ENCODE measurements around the gene MYH4.

Gene MYH4

GRCh38 chr17:10469459-10469858 lies at the start of gene MYH4:
Gene MYH4 (minus strand): TSS chr17:10469559. CDS start chr17:10466745, 2,814 bp downstream.
- TF ChIP-seq CTCF (IDR thresholded peaks at IDR 0.05) = no peak

- TF ChIP-seq CTCF (IDR thresholded peaks at IDR 0.05) = no peak
These were observed 49.1 kb upstream of the MYH4 start, which contains the start of gene MYH1 for GRCh38 chr17:10518271-10519037. Gene MYH1 (minus strand): TSS chr17:10518542. CDS start chr17:10516642, 1,900 bp downstream.

GRCh38 chr17:10516638-10517037 lies 47.3 kb upstream of the MYH4 start:
- no peak for TF ChIP-seq CTCF (IDR thresholded peaks at IDR 0.05)

GRCh38 chr17:10516065-10516464 lies 46.7 kb upstream of the MYH4 start:
- TF ChIP-seq CTCF (IDR thresholded peaks at IDR 0.05) = no peak

GRCh38 chr17:10513299-10514067 lies 44.1 kb upstream of the MYH4 start:
- no peak for TF ChIP-seq CTCF (IDR thresholded peaks at IDR 0.05)

- no peak for TF ChIP-seq CTCF (IDR thresholded peaks at IDR 0.05)
These were observed 43.5 kb upstream of the MYH4 start for GRCh38 chr17:10512856-10513255.

- TF ChIP-seq CTCF (IDR thresholded peaks at IDR 0.05) = no peak
These were observed 30.6 kb upstream of the MYH4 start for GRCh38 chr17:10499950-10500349.

All from LNCAP (cell line).